OCI-LY3 (cell line): ENCODE data around the gene FIBIN.

Source experiments
- CTCF ChIP-seq: fragments of 200-600, 300-600 bp; sonication (generic); IDR thresholded peaks from 2 replicates; pipeline ENCODE4 v1.5.1; 2014; ENCODE audit warnings: antibody characterized with exemption, low read length, low read depth
- EZH2phosphoT487 ChIP-seq: fragments of 200-600 bp; shearing (Covaris generic); IDR thresholded peaks from 2 replicates; pipeline ENCODE4 v1.6.1; 2018; ENCODE audit warnings: antibody characterized with exemption, mixed run types, low read depth

GRCh38 chr11:26947904-26948639 lies 45.8 kb upstream of the FIBIN start:
- TF ChIP-seq CTCF (no peak), EZH2phosphoT487 (no peak)
